ENCODE results near the gene N4BP2L2. TPM values are rescaled to one million over a fixed set of nuclear protein-coding genes. Genes with fewer than 3 reads are reported as not detected.

The N4BP2L2 gene
- total RNA-seq, 1 experiment from 2014 or later, result 61.4 TPM

GRCh38 chr13:32530841-32531253, 7.7 kb downstream of the N4BP2L2 start:
- TF ChIP-seq, protein P1, sequence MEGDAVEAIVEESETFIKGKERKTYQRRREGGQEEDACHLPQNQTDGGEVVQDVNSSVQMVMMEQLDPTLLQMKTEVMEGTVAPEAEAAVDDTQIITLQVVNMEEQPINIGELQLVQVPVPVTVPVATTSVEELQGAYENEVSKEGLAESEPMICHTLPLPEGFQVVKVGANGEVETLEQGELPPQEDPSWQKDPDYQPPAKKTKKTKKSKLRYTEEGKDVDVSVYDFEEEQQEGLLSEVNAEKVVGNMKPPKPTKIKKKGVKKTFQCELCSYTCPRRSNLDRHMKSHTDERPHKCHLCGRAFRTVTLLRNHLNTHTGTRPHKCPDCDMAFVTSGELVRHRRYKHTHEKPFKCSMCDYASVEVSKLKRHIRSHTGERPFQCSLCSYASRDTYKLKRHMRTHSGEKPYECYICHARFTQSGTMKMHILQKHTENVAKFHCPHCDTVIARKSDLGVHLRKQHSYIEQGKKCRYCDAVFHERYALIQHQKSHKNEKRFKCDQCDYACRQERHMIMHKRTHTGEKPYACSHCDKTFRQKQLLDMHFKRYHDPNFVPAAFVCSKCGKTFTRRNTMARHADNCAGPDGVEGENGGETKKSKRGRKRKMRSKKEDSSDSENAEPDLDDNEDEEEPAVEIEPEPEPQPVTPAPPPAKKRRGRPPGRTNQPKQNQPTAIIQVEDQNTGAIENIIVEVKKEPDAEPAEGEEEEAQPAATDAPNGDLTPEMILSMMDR (conservative IDR thresholded peaks at IDR 0.05), result no peak
- no peaks in the 10 kb centered on the region for H4K20me1 ChIP-seq (ENCODE audit: control insufficient read depth, insufficient read depth, insufficient read length)
- no CpG with 5 or more reads among the region's 2 CpGs for WGBS (ENCODE audit: extremely low coverage, insufficient read length, low lambda C conversion rate)

More at GRCh38 chr13:32530841-32531253, 7.7 kb downstream of the N4BP2L2 start:
- H3K27me3 ChIP-seq (ENCODE audit: insufficient read depth, low read length), result no peaks in the 10 kb centered on the region
- no peak overlapping the region for H2BK5ac ChIP-seq (ENCODE audit: insufficient read length, low read length)
- DNase-seq, result no peak
- peak overlapping the region in 2 of 3 experiments; percentile 9 to 70; a peak in 2 of 7 replicates for H3K27ac Mint-ChIP-seq
- H3K56ac ChIP-seq (ENCODE audit: insufficient read length, low read depth, low read length), result no peak overlapping the region
- no peak overlapping the region for H4K8ac ChIP-seq (replicated peaks; ENCODE audit: insufficient read length, low read depth, low read length)
- H3K9me3 Mint-ChIP-seq, result no peaks in the 10 kb centered on the region
- H3T11ph ChIP-seq (ENCODE audit: low read length), result no peak overlapping the region
- no peak overlapping the region for H3K4ac ChIP-seq (ENCODE audit: low read depth, low read length)
- no peaks in the 10 kb centered on the region for H3K9me3 ChIP-seq (ENCODE audit: control insufficient read depth, low read depth, low read length)
- no peak overlapping the region for H3K23ac ChIP-seq (ENCODE audit: insufficient read length, low read depth, low read length)
- H3K4me3 Mint-ChIP-seq, result no peak overlapping the region
- H3K27ac ChIP-seq (ENCODE audit: insufficient read length, low read depth, low read length), result no peak overlapping the region
- no peak overlapping the region for H2BK20ac ChIP-seq (ENCODE audit: low read depth, low read length, poor library complexity, severe bottlenecking)
- H2BK120ac ChIP-seq (ENCODE audit: low read depth, low read length, poor library complexity, severe bottlenecking), result no peak overlapping the region
- no peaks in the 10 kb centered on the region for H3K27me3 Mint-ChIP-seq (ENCODE audit: low read depth)
- no peak overlapping the region for H4K91ac ChIP-seq (ENCODE audit: insufficient read length, low read depth, low read length)
- H3K79me1 ChIP-seq (ENCODE audit: insufficient read depth, low read depth, low read length, poor library complexity, severe bottlenecking), result peaks cover 3% of the 10 kb centered on the region
- no peak overlapping the region for H3K18ac ChIP-seq (ENCODE audit: insufficient read length, low read depth, low read length)
- no peak overlapping the region for H4K5ac ChIP-seq (ENCODE audit: insufficient read length, low read depth, low read length)
- no peak overlapping the region for H2BK12ac ChIP-seq (ENCODE audit: insufficient read length, low read depth, low read length)
- H3K4me2 ChIP-seq (ENCODE audit: insufficient read depth, insufficient read length, low read length), result no peak overlapping the region
- no peaks in the 10 kb centered on the region; the same call in 1 of the 2 replicates for H3K4me1 ChIP-seq (ENCODE audit: insufficient read depth, low read length)
- peaks cover 9 to 36% (median 30%) of the 10 kb centered on the region in 3 experiments; a peak in 6 of 7 replicates for H3K36me3 Mint-ChIP-seq (ENCODE audit: insufficient read depth in 1 of 3, low read depth in 3 of 3)
- H2AFZ ChIP-seq (ENCODE audit: low read length), result no peak overlapping the region
- H3K79me2 ChIP-seq (ENCODE audit: insufficient read depth, low read length), result peaks cover 5% of the 10 kb centered on the region; the same call in 1 of the 2 replicates
- H3K23me2 ChIP-seq (ENCODE audit: insufficient read length, low read depth, low read length, poor library complexity, severe bottlenecking), result no peaks in the 10 kb centered on the region
- H3K14ac ChIP-seq (ENCODE audit: insufficient read depth, low read length), result no peak overlapping the region
- no peak overlapping the region for H3K9ac ChIP-seq (ENCODE audit: extremely low read depth, insufficient read length, low read length)
- H2AK5ac ChIP-seq (ENCODE audit: insufficient read length, low read length), result no peak overlapping the region
- no peak overlapping the region for H2BK15ac ChIP-seq (ENCODE audit: low read depth, low read length)
- H3K4me1 Mint-ChIP-seq, result peaks cover 14 to 28% of the 10 kb centered on the region in 2 experiments
